CD4-positive, alpha-beta T cell treated with Interleukin-10 for 1 hour (primary cell): ENCODE results near the gene FAM120A.
"Not testable (repeated sequence)": the region's sequence is repeated elsewhere in the genome, so short reads cannot be mapped to it uniquely, and the experiment has no call there.

Experiments
- DNase-seq: peaks from one replicate; pipeline ENCODE4 v3.0.0-alpha.2; 2020

The FAM120A gene

DNA sequence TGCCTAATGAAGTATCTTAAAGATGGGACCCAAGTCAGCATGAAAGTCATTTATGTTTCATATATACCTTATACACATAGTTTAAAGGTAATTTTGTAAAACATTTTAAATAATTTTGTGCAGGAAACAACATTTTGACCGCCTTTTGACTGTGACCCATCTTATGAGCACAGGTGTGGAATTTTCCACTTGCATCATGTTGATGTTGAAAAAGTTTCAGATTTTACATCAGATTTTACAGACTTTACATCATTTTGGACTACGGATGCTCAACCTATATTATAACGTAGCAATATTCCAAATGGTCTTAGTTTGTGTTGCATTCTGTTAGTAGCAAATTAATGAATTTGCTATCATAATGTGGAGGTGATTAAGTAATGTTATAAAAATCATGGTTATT, 23.6 kb downstream of the FAM120A start:
- DNase-seq: no peak

DNA sequence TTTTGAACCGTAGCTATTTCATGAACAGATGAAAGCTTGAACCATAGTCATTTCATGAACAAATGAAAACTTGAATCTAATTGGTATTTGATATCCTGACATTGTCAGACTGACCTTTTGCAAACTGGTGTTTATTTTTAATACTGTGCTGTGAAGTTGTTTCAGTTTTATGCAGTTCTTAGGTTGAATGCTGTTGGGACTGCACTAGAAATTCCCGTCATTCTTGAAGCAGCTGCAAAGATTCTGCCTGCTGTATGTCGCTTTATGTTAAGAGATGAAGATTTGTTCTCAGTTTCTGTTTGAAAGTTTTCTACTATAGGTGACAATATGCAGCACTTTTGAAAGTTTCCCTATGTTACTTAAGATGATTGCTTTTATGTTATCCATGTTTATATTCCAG, 24.4 kb downstream of the FAM120A start:
- no peak for DNase-seq

DNA sequence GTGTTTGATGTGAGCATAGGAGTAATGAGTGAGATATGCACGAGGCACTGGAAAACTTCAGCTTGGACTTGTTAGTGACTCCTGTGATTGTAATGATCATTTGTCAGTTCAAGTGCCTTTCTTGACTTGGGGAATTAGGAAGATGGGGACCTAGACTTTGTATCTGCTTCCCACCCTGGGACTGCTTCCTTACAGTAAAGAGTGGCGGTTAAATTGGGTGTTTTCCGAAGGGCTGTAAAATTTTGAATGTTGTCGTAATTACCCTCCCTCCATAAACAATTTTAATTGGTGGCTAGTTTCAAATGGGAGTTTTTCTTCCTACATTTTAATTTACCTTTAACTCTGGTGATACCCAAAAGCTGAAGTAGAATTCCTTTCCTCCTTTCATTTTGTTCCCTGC, 25.4 kb downstream of the FAM120A start:
- no peak for DNase-seq

DNA sequence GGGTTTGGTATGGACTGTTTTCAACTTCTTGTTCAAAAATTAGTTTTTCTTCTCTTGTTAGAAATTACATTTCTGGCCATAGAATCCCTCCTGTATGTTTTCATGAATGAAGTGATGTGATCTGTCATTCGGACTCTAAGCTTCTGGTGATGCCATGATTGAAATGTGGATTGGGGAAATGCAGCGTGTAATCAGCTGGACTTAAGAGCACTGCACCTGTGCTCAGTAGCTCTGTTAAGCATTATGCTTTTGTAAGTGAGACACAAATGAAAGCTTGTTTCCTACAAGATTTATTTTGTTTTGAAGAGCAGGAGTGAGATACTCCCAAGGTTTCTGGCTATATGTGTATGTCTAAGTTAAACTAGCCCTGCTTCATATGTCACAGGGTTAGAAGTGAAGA, 25.9 kb downstream of the FAM120A start:
- no peak for DNase-seq

DNA sequence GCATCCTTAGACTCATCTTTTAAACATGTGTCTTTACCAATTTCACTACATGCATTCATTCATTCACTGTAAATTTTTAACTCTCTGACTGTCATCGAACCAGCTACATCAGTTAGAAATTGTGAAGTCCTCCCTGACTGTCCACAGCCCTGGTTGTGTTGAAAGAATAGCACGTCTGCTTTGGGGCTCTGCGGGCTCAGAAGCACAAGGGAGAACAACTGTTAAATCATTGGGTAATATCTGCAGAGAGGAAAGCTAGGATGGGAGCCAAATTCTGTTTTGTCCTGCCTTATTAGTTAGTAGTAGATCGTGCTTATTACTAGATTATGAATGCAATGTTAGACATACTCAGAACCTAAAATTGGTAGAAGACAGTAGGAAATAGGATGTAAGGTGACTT, 28.2 kb downstream of the FAM120A start:
- no peak for DNase-seq

DNA sequence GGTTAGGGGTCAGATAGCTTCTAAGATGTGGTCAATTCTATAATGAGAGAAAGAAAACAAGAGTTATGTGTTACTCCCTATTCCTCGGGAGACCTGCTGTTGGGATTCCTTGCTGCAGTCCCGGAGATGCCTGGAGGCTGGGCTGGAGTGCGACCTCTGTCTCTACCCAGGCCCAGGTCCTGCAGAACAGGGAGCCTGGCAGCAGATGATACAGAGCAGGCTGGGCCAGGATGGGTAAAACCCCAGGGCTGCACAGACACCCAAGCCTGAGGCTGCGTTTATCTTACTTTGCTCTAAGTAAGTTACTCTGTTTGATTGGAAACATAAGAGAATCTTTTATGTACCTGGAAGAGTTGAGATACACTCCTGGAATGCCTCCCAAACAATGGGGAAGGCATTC, 28.8 kb downstream of the FAM120A start:
- no peak for DNase-seq

DNA sequence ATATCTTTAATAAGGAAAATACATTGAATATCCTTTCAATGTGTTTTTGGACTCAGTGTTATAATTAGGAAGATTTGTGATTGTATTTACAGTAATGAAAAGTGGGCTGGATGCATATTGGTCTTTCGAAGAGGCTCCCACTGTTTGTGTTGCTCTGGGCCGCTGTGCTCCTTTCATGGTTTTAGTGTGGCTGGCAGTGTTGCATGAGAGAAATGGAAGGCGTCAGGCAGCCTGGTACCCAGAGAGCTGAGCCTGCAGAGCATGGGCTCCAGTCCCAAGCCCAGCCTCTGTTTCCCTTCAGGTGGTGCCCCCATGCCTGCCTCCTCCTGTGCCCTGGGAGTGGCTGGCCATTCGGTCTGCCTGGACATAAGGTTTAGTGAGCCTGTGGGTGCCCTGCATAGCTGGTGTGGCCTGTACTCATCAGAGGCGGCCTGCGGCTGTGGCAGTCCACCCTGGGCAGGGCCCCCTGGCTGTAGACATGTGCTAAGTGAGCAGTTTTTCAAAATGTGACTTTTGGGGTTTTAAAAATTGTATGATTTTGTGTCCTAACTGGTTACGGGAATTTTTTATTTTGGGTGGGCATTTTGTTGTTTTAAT, 29.3 kb downstream of the FAM120A start:
- DNase-seq: no peak

DNA sequence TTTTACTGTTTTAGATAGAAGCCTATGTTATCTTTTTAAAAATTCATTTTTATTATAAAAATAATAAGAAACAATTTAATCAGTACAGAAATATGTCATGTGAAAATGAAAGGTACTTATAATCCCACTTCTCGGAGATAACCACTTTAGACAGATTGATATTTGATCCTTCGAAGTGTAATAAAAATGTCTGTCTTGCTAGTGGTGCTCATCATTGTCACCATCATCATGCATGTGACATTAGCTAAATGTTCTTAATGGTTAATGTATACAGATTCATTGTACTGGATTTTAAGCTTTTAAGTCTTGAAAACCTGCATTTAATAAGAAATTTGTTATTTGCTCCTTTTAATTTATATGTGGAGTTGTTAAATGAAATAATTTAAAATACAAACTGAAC, 32.0 kb downstream of the FAM120A start:
- DNase-seq: no peak

DNA sequence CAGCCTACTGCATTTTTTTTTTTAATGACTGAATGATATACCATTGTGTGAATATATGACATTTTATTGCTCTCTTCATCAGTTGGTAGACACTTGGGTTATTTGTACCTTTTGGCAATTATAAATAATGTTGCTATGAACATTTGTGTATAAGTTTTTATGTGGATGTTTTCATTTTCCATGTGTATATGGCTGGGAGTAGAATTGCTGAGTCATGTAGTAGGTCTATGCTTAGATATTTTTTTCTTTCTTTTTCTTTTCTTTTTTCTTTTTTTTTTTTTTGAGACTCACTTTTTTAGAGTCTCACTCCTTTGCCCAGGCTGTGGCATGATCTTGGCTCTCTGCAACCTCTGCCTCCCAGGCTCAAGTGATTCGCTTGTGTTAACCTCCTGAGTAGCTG, 34.8 kb downstream of the FAM120A start:
- DNase-seq: no peak

DNA sequence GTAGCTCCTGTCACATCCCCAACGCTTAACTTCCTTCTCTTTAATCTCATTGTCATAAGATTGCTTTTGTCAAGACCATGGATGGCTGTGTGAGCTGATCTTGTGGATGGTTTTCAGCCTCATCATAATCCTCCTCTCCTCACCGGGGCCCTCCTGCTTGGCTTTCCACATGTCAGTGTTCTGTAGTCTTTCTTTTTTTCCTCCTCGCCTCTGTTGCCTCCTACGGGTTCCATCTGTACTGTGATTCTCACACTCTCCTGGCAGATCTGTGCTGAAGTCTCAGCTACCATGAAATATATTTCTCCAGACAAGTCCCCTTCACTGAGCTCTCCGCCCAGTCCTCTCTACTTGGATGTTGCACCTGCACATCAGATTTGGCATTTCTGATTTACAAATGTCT, 36.8 kb downstream of the FAM120A start:
- no peak for DNase-seq

DNA sequence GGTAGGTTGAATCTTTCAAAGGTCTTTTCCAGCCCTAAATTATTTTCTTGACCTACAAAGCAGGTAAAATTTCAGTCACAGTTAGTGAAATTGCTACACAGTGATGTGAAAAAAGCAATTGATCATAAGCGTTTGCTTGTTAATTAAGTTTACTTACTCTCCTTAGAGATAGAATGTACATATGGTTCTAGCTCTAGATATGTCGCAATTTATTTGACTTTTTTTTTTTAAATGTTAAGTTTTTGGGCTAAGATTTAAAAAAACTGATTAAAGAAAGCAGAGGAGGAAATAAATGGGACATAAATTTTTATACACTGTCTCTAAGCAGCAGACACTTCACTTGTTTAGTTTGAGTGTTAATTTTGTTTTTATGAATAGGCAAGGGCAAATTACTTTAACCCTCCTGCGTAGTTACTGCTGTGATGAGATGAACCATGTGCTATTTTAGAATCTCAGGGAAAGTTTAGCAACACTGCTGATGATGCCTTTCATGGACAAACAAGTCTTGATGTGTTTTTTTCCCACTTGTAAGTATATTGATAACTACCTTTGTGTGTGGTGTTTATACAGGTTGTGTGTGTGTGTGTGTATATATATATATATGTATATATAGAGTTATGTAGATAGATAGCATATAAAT, 40.2 kb downstream of the FAM120A start:
- DNase-seq: no peak

DNA sequence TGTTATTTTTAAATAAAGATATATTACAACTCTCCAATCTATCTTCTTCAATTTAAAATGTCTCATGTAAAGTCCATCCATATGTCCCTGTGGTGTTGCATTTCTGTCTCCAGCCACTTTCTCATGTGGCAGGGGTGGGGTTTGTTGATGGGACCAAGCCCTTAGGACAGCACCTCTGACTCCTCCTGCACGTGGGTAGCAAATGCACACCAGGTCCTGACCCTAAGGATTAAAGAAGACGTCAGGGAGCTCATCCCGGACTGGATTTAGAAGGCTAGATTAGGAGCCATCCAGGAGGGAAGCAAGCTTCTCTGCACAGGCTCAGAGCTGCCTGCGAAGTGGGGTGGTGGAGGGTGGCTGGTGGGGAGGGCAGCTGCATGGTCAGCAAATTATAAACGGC, 40.8 kb downstream of the FAM120A start:
- DNase-seq: no peak

DNA sequence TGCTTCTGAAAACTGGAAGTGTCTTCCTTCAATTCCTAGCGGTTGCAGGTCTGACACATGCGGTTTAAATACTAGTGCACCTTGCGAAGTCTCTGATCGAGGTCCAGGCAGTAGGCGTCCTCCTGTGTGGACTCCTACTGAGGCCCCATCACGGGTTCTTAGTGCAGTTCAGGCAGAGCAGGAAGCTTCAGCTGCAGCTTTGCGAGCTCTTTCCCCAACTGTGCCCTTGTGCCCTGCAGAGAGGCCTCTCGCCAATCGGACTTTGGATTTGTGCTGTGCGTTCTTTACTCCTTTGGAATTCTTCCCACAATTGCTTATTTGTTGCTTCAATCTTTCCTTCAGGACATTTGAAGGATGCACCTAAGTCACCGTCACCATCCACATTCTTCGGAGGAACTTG, 42.5 kb downstream of the FAM120A start:
- DNase-seq: no peak

DNA sequence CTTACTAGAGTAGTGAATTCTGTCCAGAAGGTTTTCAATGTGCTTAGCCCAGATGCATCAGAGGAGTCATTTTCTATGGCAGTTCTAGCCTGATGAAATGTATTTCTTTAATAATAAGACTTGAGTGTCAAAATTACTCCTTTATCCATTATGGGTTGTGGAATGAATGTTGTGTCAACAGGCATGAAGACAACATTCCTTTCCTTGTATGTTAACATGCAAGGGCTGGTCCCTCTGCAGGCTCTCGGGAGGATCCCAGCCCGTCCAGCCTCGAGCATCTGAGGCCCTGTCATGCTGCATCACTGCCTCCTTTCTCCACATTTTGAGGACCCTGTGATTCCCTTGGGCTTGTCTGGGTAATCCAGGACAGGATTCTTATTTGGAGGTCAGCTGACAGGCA, 44.8 kb downstream of the FAM120A start:
- no peak for DNase-seq

DNA sequence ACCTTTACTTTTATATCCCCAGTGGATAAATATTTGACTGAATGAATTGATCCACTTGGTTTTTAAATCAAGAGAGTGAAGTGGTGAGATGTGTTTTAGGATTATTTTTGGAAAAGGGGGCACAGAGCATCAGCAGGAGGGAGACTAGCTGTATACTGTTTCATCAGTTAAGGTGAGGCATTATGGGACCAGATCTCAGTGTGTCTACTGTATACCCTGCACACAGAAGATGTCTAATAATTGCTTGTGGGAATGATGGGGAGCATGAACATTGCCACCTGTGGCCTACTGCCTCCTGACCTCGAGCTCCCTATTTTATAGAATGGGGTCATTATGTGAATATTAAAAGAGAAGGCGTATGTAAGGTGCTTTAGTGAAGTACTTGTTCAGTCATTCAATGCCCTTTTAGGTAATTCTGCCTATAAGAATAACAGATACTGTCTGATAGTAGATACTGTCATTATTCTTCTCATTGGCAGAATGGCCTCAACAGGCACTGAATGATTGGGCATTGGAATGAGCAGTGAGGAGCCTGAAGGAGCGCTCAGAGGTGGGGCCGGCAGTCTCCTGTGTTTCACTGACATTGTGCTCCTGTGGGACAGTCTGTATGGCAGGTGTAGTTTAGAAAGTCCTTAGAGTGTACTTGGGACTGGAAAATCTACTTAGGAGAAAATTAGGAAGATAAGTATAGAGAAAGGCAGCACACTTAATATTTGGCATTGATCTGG, 49.2 kb downstream of the FAM120A start:
- no peak for DNase-seq

DNA sequence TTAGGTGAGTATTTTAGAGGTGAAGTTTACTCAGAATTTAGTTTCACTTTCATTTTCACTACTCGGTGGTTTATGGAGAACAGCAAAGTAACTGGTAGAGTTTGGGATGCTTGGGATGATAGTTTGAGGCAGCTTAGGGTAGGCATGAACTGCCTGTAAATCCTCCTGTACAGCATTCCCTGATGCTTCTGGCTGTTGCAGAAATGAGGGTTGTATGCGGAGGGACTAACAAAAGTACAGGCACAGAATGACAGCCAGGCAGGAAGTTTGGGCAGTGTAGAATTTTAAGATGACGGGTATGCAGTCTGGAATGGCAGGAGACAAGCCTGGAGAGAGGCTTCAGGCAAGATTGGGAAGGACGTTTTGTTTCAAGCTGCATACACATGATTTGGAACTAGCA, 49.9 kb downstream of the FAM120A start:
- DNase-seq: peak; percentile 25

DNA sequence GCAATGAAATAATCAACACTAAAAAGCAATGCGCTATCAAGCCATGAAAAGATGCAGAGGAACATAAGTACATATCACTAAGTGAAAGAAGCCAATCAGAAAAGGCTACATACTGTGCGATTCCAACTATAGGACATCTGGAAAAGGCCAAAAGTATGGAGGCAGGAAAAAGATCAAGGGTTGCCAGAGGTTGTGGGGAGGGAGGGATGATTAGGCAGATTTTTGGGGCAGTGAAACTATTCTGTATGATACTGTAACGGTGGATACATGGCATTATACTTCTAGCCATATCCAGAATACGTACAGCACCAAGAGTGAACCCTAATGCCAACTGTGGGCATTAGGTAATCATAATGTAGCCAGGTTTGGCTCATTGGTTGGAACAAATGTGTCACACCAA, 51.9 kb downstream of the FAM120A start:
- DNase-seq: no peak

DNA sequence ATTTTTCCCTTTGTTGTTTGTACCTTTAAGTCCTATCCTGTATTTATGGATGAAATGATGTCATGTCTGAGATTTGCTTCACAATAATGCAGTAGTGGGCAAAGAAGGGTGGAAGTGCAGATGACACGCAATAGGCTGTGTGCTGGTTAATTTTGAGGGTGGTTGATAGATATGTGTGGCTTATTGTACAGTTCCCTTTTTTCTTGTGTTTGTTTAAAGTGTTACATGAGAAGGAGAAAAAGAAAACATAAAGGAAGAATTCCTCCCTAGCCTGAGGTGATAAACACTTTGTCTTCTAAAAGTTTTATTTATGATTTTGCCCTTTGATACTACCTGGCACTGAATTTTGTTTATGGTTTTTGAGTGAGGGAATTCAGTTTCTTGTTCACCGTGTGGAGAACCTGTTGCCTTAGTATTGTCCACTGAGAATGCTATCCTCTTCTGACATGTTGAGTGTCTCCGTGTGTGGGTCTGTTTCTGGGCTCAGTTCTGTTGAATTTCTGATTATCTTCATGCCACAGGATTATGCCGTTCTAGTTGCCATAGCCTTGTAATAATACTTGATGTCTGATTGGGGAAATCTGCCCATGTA, 54.2 kb downstream of the FAM120A start:
- DNase-seq: no peak

DNA sequence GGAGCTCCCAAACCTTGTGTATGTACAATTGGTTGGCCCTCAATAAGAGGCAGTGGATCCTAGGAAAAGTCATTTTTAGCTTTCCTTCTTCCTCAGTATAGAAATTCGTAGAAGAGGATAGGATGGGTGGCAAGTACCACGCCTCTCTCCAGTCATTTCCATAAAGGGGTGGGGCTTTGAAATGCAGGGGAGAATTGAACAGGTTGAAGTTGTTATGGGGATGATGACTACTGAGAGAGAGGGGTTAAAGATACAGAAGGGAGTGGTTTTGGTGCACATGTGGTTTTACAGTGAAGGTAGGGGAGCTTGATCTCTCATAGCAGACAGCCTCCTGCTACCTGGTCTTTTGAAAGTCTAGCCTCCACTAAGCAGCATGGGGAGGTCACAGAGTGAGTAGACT, 56.3 kb downstream of the FAM120A start:
- no peak for DNase-seq

DNA sequence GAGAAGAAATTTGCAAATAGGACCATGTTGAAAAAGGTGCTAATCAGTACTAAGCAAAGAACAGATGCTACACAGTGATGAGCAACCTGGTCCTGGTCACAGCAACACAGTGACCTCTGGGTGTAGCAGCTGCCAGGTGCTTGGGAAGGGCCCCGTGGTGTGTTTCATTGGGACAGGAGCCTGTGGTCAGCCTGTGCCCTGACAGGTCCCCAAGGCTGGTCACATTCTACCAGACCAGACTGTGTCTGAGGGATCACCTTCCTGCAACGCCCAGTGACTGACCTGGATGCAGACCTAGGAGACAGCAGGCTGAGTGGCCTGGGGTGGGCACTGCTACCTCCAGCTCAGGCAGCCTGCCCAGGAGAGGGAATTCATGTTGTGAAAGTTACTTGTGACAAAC, 56.7 kb downstream of the FAM120A start:
- no peak for DNase-seq

DNA sequence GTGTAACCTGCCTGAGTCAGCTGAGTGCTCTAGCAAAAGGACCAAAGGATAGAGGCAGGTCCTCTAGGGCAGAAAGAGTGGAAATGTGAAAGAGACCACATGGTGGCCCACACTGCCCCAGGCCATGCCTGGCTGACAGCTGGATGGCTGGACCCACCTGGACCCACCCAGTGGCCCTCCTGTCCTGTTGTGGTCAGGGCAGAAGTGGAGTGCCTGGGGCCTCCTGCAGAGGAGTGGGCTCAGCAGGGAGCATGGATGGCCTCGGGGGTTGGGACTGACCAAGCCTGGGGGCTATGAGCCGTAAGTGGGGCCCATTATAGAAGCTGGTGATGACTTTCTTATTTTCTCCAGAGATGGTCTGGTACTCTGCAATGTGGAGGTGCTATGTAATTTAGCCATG, 57.6 kb downstream of the FAM120A start:
- DNase-seq: no peak

DNA sequence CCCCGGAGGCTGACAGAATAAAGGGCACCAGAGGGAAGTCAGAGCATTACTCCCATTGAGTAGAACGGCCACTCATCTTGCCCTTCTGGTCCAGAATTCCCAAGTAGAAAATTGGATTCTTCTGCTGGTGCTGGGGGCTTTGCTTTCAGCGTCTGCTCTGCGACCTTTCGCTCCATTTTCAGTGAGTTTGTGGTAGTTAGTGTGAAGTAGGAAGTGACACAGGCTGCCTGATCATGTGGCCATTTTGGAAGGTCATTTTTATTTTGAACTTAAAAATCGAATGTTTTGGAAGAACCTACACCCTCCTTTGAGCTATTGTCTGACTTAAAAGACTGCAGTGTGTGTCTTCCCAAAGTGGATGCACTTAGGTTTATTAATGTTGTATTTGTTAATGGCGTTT, 58.6 kb downstream of the FAM120A start:
- DNase-seq: no peak

DNA sequence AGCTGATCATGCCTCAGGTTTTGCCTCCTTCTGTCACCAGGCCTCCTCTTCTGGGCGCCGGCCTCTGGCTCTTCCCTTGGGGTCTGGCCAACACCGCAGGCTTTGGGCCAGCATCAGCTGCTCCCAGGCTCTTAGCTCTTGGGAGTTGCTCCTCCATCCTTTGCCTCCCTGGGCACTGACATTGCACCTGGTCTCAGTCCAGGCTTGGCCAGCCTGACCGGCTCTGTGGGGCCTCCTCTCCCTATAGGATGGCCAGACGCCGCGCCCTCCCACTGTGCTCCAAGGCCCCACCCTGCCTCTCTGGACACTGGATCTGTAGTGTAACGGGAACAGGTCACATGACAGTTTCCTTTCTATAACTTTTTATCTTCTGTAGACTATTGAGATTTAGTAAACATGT, 59.7 kb downstream of the FAM120A start:
- not testable (repeated sequence) for DNase-seq

DNA sequence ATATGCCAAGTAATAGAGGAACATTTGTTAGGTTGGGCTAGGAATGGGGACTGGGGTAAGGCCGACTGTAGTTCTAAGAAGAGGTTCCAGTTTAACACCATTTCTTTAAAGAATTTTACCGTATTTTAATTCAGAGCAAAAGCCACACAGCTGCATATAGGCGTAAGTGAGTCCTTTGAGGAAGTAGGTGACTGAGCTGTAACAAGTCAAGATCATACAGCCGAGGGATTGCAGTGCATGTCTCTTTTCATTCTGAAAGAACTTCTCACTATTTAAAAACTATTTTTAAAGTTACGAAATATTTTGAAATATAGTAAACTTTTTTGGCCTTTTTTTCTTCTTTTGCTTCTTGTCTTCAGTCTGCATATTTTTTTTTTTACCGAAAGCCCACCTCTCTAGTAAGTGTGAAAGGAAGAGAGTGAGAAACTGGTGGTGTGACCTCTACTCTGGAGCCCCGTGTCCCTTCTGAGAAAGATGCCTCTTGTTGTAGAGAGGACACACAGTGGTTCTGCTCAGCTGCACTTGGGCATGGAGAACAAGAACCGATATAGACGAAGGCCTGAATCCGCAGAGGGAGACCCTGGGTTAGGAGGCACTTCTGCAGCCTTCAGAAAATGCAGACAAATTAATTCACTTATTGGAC, 60.8 kb downstream of the FAM120A start:
- DNase-seq: not testable (repeated sequence)
